Measurements from ENCODE around the gene PAX5.
A peak's percentile ranks its signal among the peaks of the same experiment; 100 is the strongest.
"Not testable (repeated sequence)": the region's sequence is repeated elsewhere in the genome, so short reads cannot be mapped to it uniquely, and the experiment has no call there.

Gene PAX5

GRCh38 chr9:37033682-37034304 lies at the start of gene PAX5:
TSS of gene PAX5 (minus strand) at chr9:37034268. CDS start at chr9:37034031, 237 bp downstream.
- no peak for TF ChIP-seq CTCF (IDR thresholded peaks at IDR 0.05; ENCODE audit: low read depth, low read length)
- DNase-seq (ENCODE audit: extremely low read depth, low read depth): no peak

- DNase-seq (ENCODE audit: extremely low read depth, low read depth): no peak
- TF ChIP-seq CTCF (IDR thresholded peaks at IDR 0.05; ENCODE audit: low read depth, low read length): no peak
Measured at GRCh38 chr9:37083654-37084053, 49.6 kb upstream of the PAX5 start.

- TF ChIP-seq CTCF (IDR thresholded peaks at IDR 0.05; ENCODE audit: low read depth, low read length): no peak
- DNase-seq (ENCODE audit: extremely low read depth, low read depth): no peak
Measured at GRCh38 chr9:37082214-37082765, 48.2 kb upstream of the PAX5 start.

- DNase-seq (ENCODE audit: extremely low read depth, low read depth): not testable (repeated sequence)
Measured at GRCh38 chr9:37081507-37081906, 47.4 kb upstream of the PAX5 start.

- DNase-seq (ENCODE audit: extremely low read depth, low read depth): not testable (repeated sequence)
Measured at GRCh38 chr9:37080165-37080628, 46.1 kb upstream of the PAX5 start.

- peak; percentile 78 for DNase-seq (ENCODE audit: extremely low read depth, low read depth)
- TF ChIP-seq CTCF (IDR thresholded peaks at IDR 0.05; ENCODE audit: low read depth, low read length): no peak
Measured at GRCh38 chr9:37079370-37080164, 45.5 kb upstream of the PAX5 start.

GRCh38 chr9:37074790-37075189 lies 40.7 kb upstream of the PAX5 start:
- DNase-seq (ENCODE audit: extremely low read depth, low read depth): not testable (repeated sequence)

GRCh38 chr9:37066139-37066725 lies 32.2 kb upstream of the PAX5 start:
- DNase-seq (ENCODE audit: extremely low read depth, low read depth): no peak
- TF ChIP-seq CTCF (IDR thresholded peaks at IDR 0.05; ENCODE audit: low read depth, low read length): no peak

Measured in AG09319 (cell line).